Sigmoid colon (tissue), 4 donors: ENCODE measurements around the gene CCR5.

Experiments
- CTCF ChIP-seq, 4 experiments: fragments of 450-650 bp in 3 of 4; fragments of 200-600 bp in 1 of 4; IDR thresholded peaks; one replicate each; pipeline ENCODE4 v1.5.1; 2016 to 2019; ENCODE audit warnings: antibody characterized with exemption in 4 of 4, mild to moderate bottlenecking in 3 of 4, moderate library complexity in 2 of 4
- EP300 ChIP-seq, 4 donors: sonication (generic); formaldehyde crosslinking; IDR thresholded peaks; one replicate each; pipeline ENCODE4 v1.6.1; 2017; ENCODE audit warnings: antibody characterized with exemption in 4 of 4
- POLR2A ChIP-seq, 2 donors: fragments of 450-650 bp; IDR thresholded peaks; one replicate each; pipeline ENCODE4 v1.6.1; 2016; ENCODE audit warnings: antibody characterized with exemption in 2 of 2, mild to moderate bottlenecking in 2 of 2, moderate library complexity in 2 of 2
- POLR2AphosphoS5 ChIP-seq, 4 donors: sonication (generic); formaldehyde crosslinking; IDR thresholded peaks; one replicate each; pipeline ENCODE4 v1.6.1; 2017; ENCODE audit warnings: antibody characterized with exemption in 4 of 4

GRCh38 chr3:46348823-46349482 lies 21.8 kb upstream of the CCR5 start:
- TF ChIP-seq POLR2A (IDR thresholded peaks at IDR 0.05) (no peak), CTCF (IDR thresholded peaks at IDR 0.05) (no peak), POLR2AphosphoS5 (IDR thresholded peaks at IDR 0.05) (no peak), EP300 (IDR thresholded peaks at IDR 0.05) (no peak)
